ENCODE data around the gene ARCN1. TPM values are rescaled to one million over a fixed set of nuclear protein-coding genes. Genes with fewer than 3 reads are reported as not detected.

The ARCN1 gene
- polyA plus RNA-seq, 3 donors from 2014 or later: 99.9 to 164 (median 157) TPM

GRCh38 chr11:118622376-118623268 lies 50.4 kb downstream of the ARCN1 start:
- H3K9me3 Mint-ChIP-seq: no peaks in the 10 kb centered on the region
- peaks cover 12 to 13% of the 10 kb centered on the region in 2 donors for H3K4me1 Mint-ChIP-seq
- no peak overlapping the region for H3K27ac Mint-ChIP-seq
- peak overlapping the region in 1 of 5 donors; percentile 6 for H3K4me3 Mint-ChIP-seq
- no peaks in the 10 kb centered on the region for H3K36me3 Mint-ChIP-seq
- H3K27me3 Mint-ChIP-seq (ENCODE audit: low read depth in 3 of 3): peaks cover 2 to 5% (median 3%) of the 10 kb centered on the region in 3 donors
- DNase-seq: no peak

- no peaks in the 10 kb centered on the region for H3K9me3 Mint-ChIP-seq
Measured at GRCh38 chr11:118623269-118623655, 51.1 kb downstream of the ARCN1 start.

GRCh38 chr11:118625036-118625690 lies 53.0 kb downstream of the ARCN1 start:
- Mint-ChIP-seq H3K27me3 (ENCODE audit: low read depth in 3 of 3) (peaks cover 2 to 6% (median 3%) of the 10 kb centered on the region in 3 donors), H3K4me3 (no peak overlapping the region), H3K9me3 (no peaks in the 10 kb centered on the region), H3K36me3 (no peaks in the 10 kb centered on the region), H3K27ac (no peak overlapping the region), H3K4me1 (peaks cover 5 to 11% of the 10 kb centered on the region in 2 donors)
- no peak for DNase-seq

More at GRCh38 chr11:118623269-118623655, 51.1 kb downstream of the ARCN1 start:
- H3K4me3 Mint-ChIP-seq: no peak overlapping the region
- H3K27ac Mint-ChIP-seq: no peak overlapping the region
- peaks cover 12 to 13% of the 10 kb centered on the region in 2 donors for H3K4me1 Mint-ChIP-seq
- no peak for DNase-seq
- H3K36me3 Mint-ChIP-seq: no peaks in the 10 kb centered on the region
- peaks cover 2 to 5% (median 3%) of the 10 kb centered on the region in 3 donors for H3K27me3 Mint-ChIP-seq (ENCODE audit: low read depth in 3 of 3)

GRCh38 chr11:118625976-118626375 lies 53.8 kb downstream of the ARCN1 start:
- Mint-ChIP-seq H3K36me3 (no peaks in the 10 kb centered on the region), H3K9me3 (no peaks in the 10 kb centered on the region), H3K4me1 (peaks cover 0 to 5% of the 10 kb centered on the region in 2 donors), H3K4me3 (no peak overlapping the region), H3K27me3 (ENCODE audit: low read depth in 3 of 3) (peaks cover 2 to 6% (median 3%) of the 10 kb centered on the region in 3 donors), H3K27ac (no peak overlapping the region)
- DNase-seq: no peak

DNA sequence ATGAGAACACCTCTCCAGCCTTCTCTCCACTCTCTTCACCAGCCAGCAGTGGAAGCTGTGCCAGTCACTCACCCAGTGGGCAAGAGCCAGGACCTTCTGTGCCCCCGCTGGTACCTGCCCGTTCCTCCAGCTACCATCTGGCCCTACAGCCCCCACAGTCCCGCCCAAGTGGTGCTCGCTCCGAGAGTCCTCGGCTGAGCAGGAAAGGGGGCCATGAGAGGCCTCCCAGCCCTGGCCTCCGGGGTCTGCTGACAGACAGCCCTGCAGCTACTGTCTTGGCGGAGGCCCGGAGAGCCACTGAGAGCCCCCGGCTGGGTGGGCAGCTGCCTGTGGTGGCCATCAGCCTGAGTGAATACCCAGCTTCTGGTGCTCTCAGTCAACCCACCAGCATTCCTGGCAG lies 55.4 kb downstream of the ARCN1 start:
- Mint-ChIP-seq H3K9me3 (no peaks in the 10 kb centered on the region), H3K36me3 (no peaks in the 10 kb centered on the region), H3K27me3 (ENCODE audit: low read depth in 3 of 3) (peaks cover 0 to 4% (median 3%) of the 10 kb centered on the region in 3 donors), H3K4me1 (no peaks in the 10 kb centered on the region), H3K4me3 (no peak overlapping the region), H3K27ac (no peak overlapping the region)
- no peak for DNase-seq

DNA sequence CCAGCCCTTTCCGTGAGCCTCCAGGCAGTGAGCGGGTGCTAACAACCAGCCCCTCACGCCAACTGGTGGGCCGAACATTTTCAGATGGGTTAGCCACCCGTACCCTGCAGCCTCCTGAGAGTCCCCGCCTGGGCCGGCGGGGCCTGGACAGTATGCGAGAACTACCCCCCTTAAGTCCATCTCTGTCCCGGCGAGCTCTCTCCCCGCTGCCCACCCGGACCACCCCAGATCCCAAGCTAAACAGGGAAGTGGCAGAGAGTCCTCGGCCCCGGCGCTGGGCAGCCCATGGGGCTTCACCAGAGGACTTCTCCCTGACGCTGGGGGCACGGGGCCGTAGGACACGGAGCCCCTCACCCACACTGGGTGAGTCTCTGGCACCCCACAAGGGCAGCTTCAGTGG lies 55.8 kb downstream of the ARCN1 start:
- Mint-ChIP-seq H3K4me3 (no peak overlapping the region), H3K4me1 (no peaks in the 10 kb centered on the region), H3K36me3 (no peaks in the 10 kb centered on the region), H3K27ac (no peak overlapping the region), H3K27me3 (ENCODE audit: low read depth in 3 of 3) (peaks cover 0 to 3% (median 2%) of the 10 kb centered on the region in 3 donors), H3K9me3 (no peaks in the 10 kb centered on the region)
- no peak for DNase-seq

DNA sequence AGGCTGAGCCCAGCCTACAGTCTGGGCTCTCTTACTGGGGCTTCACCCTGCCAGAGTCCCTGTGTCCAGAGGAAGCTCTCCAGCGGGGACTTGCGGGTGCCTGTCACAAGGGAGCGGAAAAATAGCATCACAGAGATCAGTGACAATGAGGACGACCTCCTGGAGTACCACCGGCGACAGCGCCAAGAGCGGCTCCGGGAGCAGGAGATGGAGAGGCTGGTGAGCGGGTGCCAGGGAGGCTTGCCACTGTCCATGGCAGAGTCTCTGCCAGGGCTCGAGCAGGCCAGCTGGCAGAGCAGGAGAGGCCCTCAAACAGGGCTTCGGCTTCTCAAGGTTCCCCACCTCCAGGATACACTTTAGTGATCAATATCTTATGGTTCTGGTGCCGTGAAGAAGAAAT lies 56.2 kb downstream of the ARCN1 start:
- Mint-ChIP-seq H3K27ac (no peak overlapping the region), H3K36me3 (no peaks in the 10 kb centered on the region), H3K4me1 (no peaks in the 10 kb centered on the region), H3K9me3 (no peaks in the 10 kb centered on the region), H3K27me3 (ENCODE audit: low read depth in 3 of 3) (peaks cover 0 to 3% (median 2%) of the 10 kb centered on the region in 3 donors), H3K4me3 (no peak overlapping the region)
- DNase-seq: no peak

DNA sequence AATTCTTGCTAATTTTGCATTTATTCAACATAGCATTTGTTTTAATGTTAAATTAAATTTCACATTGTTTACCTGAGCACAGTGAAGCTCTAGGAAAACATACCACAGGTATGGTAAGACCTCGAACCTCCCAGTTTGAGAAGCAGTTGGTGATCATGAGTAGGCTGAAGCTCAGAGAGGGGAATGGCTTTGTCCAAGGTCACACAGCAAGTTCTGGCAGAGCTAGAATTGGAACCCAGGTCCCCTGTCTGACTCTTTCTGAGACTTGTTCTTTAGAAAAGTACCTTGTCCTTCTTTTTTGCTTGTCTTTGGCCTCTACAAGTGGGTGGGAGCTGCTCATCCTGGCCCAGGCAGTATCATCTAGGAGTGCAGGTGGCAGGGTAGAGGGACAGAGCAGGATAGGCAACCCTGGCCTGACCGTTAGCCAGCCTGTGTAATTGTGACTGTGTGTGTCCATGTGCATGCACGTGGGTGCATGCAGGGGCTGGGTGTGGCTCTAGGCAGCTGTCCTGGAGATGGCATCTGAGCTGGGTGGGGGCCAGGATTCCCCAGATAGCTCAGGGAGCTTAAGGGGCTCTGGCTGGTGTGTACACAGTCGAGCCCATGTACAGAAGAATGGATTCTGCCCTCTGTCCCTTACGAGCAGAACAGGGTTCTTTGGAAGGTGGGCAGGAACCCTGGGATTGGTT lies 56.8 kb downstream of the ARCN1 start:
- Mint-ChIP-seq H3K4me1 (no peaks in the 10 kb centered on the region), H3K9me3 (no peaks in the 10 kb centered on the region), H3K27ac (no peak overlapping the region), H3K36me3 (no peaks in the 10 kb centered on the region), H3K27me3 (ENCODE audit: low read depth in 3 of 3) (peaks cover 0 to 3% (median 2%) of the 10 kb centered on the region in 3 donors), H3K4me3 (no peak overlapping the region)
- no peak for DNase-seq

GRCh38 chr11:118629761-118630661 lies 57.8 kb downstream of the ARCN1 start:
- Mint-ChIP-seq H3K27me3 (ENCODE audit: low read depth in 3 of 3) (peaks cover 0 to 3% (median 2%) of the 10 kb centered on the region in 3 donors), H3K36me3 (no peaks in the 10 kb centered on the region), H3K27ac (no peak overlapping the region), H3K4me3 (no peak overlapping the region), H3K9me3 (no peaks in the 10 kb centered on the region), H3K4me1 (no peaks in the 10 kb centered on the region)
- no peak for DNase-seq

- Mint-ChIP-seq H3K4me3 (no peak overlapping the region), H3K9me3 (no peaks in the 10 kb centered on the region), H3K27me3 (ENCODE audit: low read depth in 3 of 3) (peaks cover under 1 to 2% (median 2%) of the 10 kb centered on the region in 3 donors), H3K36me3 (no peaks in the 10 kb centered on the region), H3K4me1 (no peaks in the 10 kb centered on the region), H3K27ac (no peak overlapping the region)
- DNase-seq: no peak
Measured at GRCh38 chr11:118631142-118631909, 59.1 kb downstream of the ARCN1 start.

GRCh38 chr11:118632577-118633318 lies 60.5 kb downstream of the ARCN1 start:
- H3K4me1 Mint-ChIP-seq: no peaks in the 10 kb centered on the region
- DNase-seq: no peak
- H3K27ac Mint-ChIP-seq: no peak overlapping the region
- no peak overlapping the region for H3K4me3 Mint-ChIP-seq
- no peaks in the 10 kb centered on the region for H3K36me3 Mint-ChIP-seq
- H3K9me3 Mint-ChIP-seq: no peaks in the 10 kb centered on the region
- peaks cover 0 to 2% (median 2%) of the 10 kb centered on the region in 3 donors for H3K27me3 Mint-ChIP-seq (ENCODE audit: low read depth in 3 of 3)

- DNase-seq: no peak
- Mint-ChIP-seq H3K9me3 (no peaks in the 10 kb centered on the region), H3K4me3 (no peak overlapping the region), H3K27ac (no peak overlapping the region), H3K36me3 (no peaks in the 10 kb centered on the region), H3K27me3 (ENCODE audit: low read depth in 3 of 3) (peaks cover 0 to 2% (median 2%) of the 10 kb centered on the region in 3 donors), H3K4me1 (no peaks in the 10 kb centered on the region)
Measured at GRCh38 chr11:118633319-118633690, 61.1 kb downstream of the ARCN1 start.
